Memory B cell (primary cell): Measurements from ENCODE around the gene BTN3A1.
"Not testable (repeated sequence)": the region's sequence is repeated elsewhere in the genome, so short reads cannot be mapped to it uniquely, and the experiment has no call there.

Experiments
- ATAC-seq: fragments of 150-1000 bp; cut with Tn5 transposase; 2 replicates; pipeline ENCODE4 v1.10.0; 2021; ENCODE audit warnings: low read depth, mild to moderate bottlenecking, moderate library complexity
- DNase-seq, 2 donors: peaks; one replicate each; pipeline ENCODE4 v3.0.0; 2022; ENCODE audit warnings: low spot score in 2 of 2
- H3K27ac Mint-ChIP-seq: one replicate; pipeline ENCODE4 v1.8.0; 2022; ENCODE audit warnings: mild to moderate bottlenecking, moderate library complexity, mixed read lengths
- H3K27me3 Mint-ChIP-seq: one replicate; pipeline ENCODE4 v1.8.0; 2022; ENCODE audit warnings: mixed read lengths
- H3K36me3 Mint-ChIP-seq: one replicate; pipeline ENCODE4 v1.8.0; 2022; ENCODE audit warnings: mild to moderate bottlenecking, mixed read lengths
- H3K4me1 Mint-ChIP-seq: one replicate; pipeline ENCODE4 v1.8.0; 2022; ENCODE audit warnings: mixed read lengths
- H3K4me3 Mint-ChIP-seq: one replicate; pipeline ENCODE4 v1.8.0; 2022; ENCODE audit warnings: mild to moderate bottlenecking, moderate library complexity, mixed read lengths
- H3K9me3 Mint-ChIP-seq: one replicate; pipeline ENCODE4 v1.8.0; 2022; ENCODE audit warnings: mixed read lengths

Gene BTN3A1

GRCh38 chr6:26431258-26432172 lies 29.4 kb downstream of the BTN3A1 start:
- no peak overlapping the region for H3K27ac Mint-ChIP-seq
- H3K9me3 Mint-ChIP-seq, result peaks cover 8% of the 10 kb centered on the region
- H3K36me3 Mint-ChIP-seq, result peaks cover 20% of the 10 kb centered on the region
- H3K4me3 Mint-ChIP-seq, result no peak overlapping the region
- ATAC-seq (no peak), DNase-seq (no peak)
- H3K4me1 Mint-ChIP-seq, result no peaks in the 10 kb centered on the region
- no peaks in the 10 kb centered on the region for H3K27me3 Mint-ChIP-seq

GRCh38 chr6:26432627-26433201 lies 30.6 kb downstream of the BTN3A1 start:
- Mint-ChIP-seq H3K4me1 (no peaks in the 10 kb centered on the region), H3K4me3 (no peak overlapping the region), H3K27ac (no peak overlapping the region), H3K9me3 (peaks cover 8% of the 10 kb centered on the region), H3K36me3 (peaks cover 17% of the 10 kb centered on the region), H3K27me3 (no peaks in the 10 kb centered on the region)
- ATAC-seq, result no peak
- no peak for DNase-seq

- not testable (repeated sequence) for H3K4me1 Mint-ChIP-seq, H3K4me3 Mint-ChIP-seq, DNase-seq, ATAC-seq, H3K27me3 Mint-ChIP-seq, H3K9me3 Mint-ChIP-seq, H3K27ac Mint-ChIP-seq
- peaks cover 17% of the 10 kb centered on the region for H3K36me3 Mint-ChIP-seq
These were observed 31.6 kb downstream of the BTN3A1 start for GRCh38 chr6:26433680-26434079.

GRCh38 chr6:26436018-26436417 lies 33.9 kb downstream of the BTN3A1 start:
- ATAC-seq, result no peak
- no peak overlapping the region for H3K4me3 Mint-ChIP-seq
- no peak for DNase-seq
- peaks cover 8% of the 10 kb centered on the region for H3K4me1 Mint-ChIP-seq
- no peak overlapping the region for H3K27ac Mint-ChIP-seq
- H3K9me3 Mint-ChIP-seq, result peaks cover 8% of the 10 kb centered on the region
- peaks cover 14% of the 10 kb centered on the region for H3K36me3 Mint-ChIP-seq
- no peaks in the 10 kb centered on the region for H3K27me3 Mint-ChIP-seq

- peaks cover 8% of the 10 kb centered on the region for H3K9me3 Mint-ChIP-seq
- H3K4me1 Mint-ChIP-seq, result peaks cover 11% of the 10 kb centered on the region
- H3K27ac Mint-ChIP-seq, result no peak overlapping the region
- H3K4me3 Mint-ChIP-seq, result no peak overlapping the region
- H3K27me3 Mint-ChIP-seq, result no peaks in the 10 kb centered on the region
- DNase-seq, result no peak
- no peak for ATAC-seq
- peaks cover 10% of the 10 kb centered on the region for H3K36me3 Mint-ChIP-seq
These were observed 35.5 kb downstream of the BTN3A1 start for GRCh38 chr6:26437550-26437949.

GRCh38 chr6:26438000-26438399 lies 35.9 kb downstream of the BTN3A1 start:
- H3K36me3 Mint-ChIP-seq, result peaks cover 10% of the 10 kb centered on the region
- ATAC-seq (no peak), DNase-seq (no peak)
- H3K27ac Mint-ChIP-seq, result no peak overlapping the region
- H3K27me3 Mint-ChIP-seq, result no peaks in the 10 kb centered on the region
- H3K9me3 Mint-ChIP-seq, result peaks cover 8% of the 10 kb centered on the region
- peaks cover 12% of the 10 kb centered on the region for H3K4me1 Mint-ChIP-seq
- no peak overlapping the region for H3K4me3 Mint-ChIP-seq

- H3K36me3 Mint-ChIP-seq, result peaks cover 9% of the 10 kb centered on the region
- ATAC-seq (no peak), DNase-seq (no peak)
- H3K27me3 Mint-ChIP-seq, result no peaks in the 10 kb centered on the region
- peaks cover 16% of the 10 kb centered on the region for H3K4me1 Mint-ChIP-seq
- peaks cover 2% of the 10 kb centered on the region for H3K9me3 Mint-ChIP-seq
- peak overlapping the region; percentile 97 for H3K27ac Mint-ChIP-seq
- peak overlapping the region; percentile 90 for H3K4me3 Mint-ChIP-seq
These were observed 37.4 kb downstream of the BTN3A1 start for GRCh38 chr6:26439151-26440125.

- ATAC-seq (no peak), DNase-seq (no peak)
- no peaks in the 10 kb centered on the region for H3K9me3 Mint-ChIP-seq
- H3K4me3 Mint-ChIP-seq, result peak overlapping the region; percentile 90
- H3K27ac Mint-ChIP-seq, result peak overlapping the region; percentile 97
- no peaks in the 10 kb centered on the region for H3K27me3 Mint-ChIP-seq
- H3K4me1 Mint-ChIP-seq, result peaks cover 31% of the 10 kb centered on the region
- H3K36me3 Mint-ChIP-seq, result peaks cover 19% of the 10 kb centered on the region
These were observed 38.9 kb downstream of the BTN3A1 start for GRCh38 chr6:26440977-26441358.

GRCh38 chr6:26441977-26442376 lies 39.9 kb downstream of the BTN3A1 start:
- Mint-ChIP-seq H3K36me3 (peaks cover 21% of the 10 kb centered on the region), H3K9me3 (no peaks in the 10 kb centered on the region), H3K4me3 (peak overlapping the region; percentile 71), H3K27ac (peak overlapping the region; percentile 47), H3K4me1 (peaks cover 33% of the 10 kb centered on the region), H3K27me3 (no peaks in the 10 kb centered on the region)
- ATAC-seq (no peak), DNase-seq (no peak)

GRCh38 chr6:26445934-26446667 lies 44.0 kb downstream of the BTN3A1 start:
- ATAC-seq (peak; percentile 47), DNase-seq (no peak)
- Mint-ChIP-seq H3K9me3 (no peaks in the 10 kb centered on the region), H3K36me3 (peaks cover 43% of the 10 kb centered on the region), H3K4me3 (no peak overlapping the region), H3K27ac (peak overlapping the region; percentile 31), H3K4me1 (peaks cover 25% of the 10 kb centered on the region), H3K27me3 (no peaks in the 10 kb centered on the region)

- no peaks in the 10 kb centered on the region for H3K27me3 Mint-ChIP-seq
- H3K4me1 Mint-ChIP-seq, result peaks cover 24% of the 10 kb centered on the region
- H3K36me3 Mint-ChIP-seq, result peaks cover 48% of the 10 kb centered on the region
- no peak for DNase-seq
- H3K4me3 Mint-ChIP-seq, result no peak overlapping the region
- H3K27ac Mint-ChIP-seq, result peak overlapping the region; percentile 67
- H3K9me3 Mint-ChIP-seq, result no peaks in the 10 kb centered on the region
- ATAC-seq, result no peak
These were observed 45.2 kb downstream of the BTN3A1 start for GRCh38 chr6:26447257-26447656.

GRCh38 chr6:26450240-26450639 lies 48.2 kb downstream of the BTN3A1 start:
- Mint-ChIP-seq H3K4me3 (no peak overlapping the region), H3K27me3 (no peaks in the 10 kb centered on the region), H3K9me3 (no peaks in the 10 kb centered on the region), H3K4me1 (peaks cover 12% of the 10 kb centered on the region), H3K36me3 (peaks cover 36% of the 10 kb centered on the region), H3K27ac (no peak overlapping the region)
- DNase-seq (no peak), ATAC-seq (no peak)

GRCh38 chr6:26452631-26453235 lies 50.7 kb downstream of the BTN3A1 start:
- Mint-ChIP-seq H3K27ac (no peak overlapping the region), H3K27me3 (no peaks in the 10 kb centered on the region), H3K9me3 (no peaks in the 10 kb centered on the region), H3K4me3 (no peak overlapping the region), H3K36me3 (peaks cover 26% of the 10 kb centered on the region), H3K4me1 (peaks cover 22% of the 10 kb centered on the region)
- no peak for DNase-seq
- no peak for ATAC-seq
